HG03469 (cell line): ENCODE data around the gene AP5S1.
"Not testable (repeated sequence)": the region's sequence is repeated elsewhere in the genome, so short reads cannot be mapped to it uniquely, and the experiment has no call there.

Source experiments
- ATAC-seq: cut with Tn5 transposase; IDR thresholded peaks from one replicate; pipeline ENCODE4 v1.9.1; 2021; ENCODE audit warnings: mild to moderate bottlenecking, moderate library complexity, moderate number of reproducible peaks; ENCODE audit not compliant: unreplicated experiment

Gene AP5S1

DNA sequence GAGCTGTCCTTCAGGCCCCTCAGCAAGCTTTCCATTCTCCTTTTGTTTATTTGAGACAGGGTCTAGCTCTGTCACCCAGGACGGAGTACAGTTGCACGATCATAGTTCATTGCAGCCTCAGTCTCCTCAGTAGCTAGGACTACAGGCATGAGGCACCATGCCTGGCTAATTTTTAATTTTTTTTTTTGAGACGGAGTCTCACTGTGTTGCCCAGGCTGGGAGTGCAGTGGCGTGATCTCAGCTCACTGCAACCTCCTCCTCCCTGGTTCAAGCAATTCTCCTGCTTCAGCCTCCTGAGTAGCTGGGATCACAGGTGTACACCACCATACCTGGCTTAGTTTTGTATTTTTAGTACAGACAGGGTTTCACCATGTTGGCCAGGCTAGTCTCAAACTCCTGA is 31.1 kb upstream of the AP5S1 start:
- not testable (repeated sequence) for ATAC-seq

DNA sequence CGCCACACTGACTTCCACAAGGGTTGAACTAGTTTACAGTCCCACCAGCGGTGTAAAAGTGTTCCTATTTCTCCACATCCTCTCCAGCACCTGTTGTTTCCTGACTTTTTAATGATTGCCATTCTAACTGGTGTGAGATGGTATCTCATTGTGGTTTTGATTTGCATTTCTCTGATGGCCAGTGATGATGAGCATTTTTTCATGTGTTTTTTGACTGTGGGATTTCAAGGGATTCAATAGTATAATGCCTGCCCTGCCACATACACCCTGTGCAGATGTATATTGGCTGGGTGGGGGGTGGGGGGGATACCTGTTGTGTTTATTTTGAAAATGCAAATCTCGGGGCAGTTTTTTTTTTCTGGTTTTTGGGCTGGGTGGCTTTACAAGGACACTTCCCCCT is 26.2 kb upstream of the AP5S1 start:
- not testable (repeated sequence) for ATAC-seq

DNA sequence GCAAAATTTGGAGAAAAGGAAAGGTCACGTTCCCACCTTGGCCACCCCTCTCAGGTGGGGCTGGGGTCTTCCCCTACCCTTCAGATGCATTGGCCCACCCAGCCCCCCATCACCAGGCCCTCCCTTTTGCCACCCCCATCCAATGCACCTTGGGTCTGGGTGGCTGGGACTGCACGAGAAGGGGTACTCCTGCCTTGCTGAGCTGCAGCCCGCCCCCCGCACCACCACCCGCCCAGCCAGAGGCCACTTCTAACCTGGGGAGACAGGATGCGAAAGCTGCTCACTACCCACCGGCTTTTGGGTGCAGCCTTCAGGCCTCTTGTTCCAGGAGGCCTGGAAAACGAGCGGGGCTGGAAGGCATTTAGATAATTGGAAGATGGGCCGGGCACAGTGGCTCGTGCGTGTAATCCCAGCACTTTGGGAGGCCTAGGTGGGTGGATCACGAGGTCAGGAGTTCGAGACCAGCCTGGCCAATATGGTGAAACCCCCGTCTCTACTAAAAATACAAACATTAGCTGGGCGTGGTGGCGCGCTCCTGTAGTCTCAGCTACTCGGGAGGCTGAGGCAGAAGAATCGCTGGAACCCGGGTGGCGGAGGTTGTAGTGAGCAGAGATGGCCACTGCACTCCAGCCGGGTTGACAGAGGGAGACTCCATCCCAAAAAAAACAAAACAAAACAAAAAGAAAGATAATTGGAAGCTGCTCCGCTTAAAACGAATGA is 25.5 kb upstream of the AP5S1 start:
- ATAC-seq: no peak

DNA sequence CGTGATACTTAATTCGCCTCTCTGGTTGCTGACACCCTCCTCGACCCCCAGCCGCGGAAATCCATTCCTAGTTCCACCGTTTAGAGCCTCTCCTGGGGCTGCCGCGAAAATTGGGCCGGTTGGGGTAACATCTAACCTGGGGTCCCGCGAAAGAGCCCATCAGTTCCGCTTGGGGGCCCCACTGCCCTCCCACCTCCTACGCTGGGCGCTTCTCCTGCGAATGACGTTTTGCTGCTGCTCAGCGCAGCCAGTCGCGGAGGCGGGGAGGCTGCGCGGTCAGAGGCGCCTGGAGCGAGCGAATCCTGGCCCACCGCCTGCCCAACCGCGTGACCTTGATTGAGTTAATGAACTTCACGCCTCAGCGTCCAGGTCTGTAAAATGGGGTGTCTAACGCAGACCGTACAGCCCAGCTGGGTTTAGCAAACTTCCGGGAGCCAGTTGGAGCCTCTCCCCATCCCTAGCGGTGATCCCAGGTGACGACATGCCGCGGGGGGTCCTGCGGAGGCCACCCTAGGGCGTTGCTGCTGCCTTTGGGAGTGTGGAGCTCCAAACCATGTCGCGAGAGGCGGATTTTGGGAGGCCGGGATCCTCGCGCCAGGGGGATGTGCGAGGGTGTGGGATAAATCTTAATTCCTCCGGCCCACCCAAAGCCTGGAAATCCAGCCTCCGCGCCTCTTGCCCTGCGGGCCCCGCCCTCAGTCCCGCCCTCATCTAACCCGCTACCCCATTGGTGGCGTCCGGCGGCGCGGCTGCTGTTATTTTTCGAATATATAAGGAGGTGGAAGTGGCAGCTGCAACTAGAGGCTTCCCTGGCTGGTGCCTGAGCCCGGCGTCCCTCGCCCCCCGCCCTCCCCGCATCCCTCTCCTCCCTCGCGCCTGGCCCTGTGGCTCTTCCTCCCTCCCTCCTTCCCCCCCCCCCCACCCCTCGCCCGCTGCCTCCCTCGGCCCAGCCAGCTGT is 24.6 kb upstream of the AP5S1 start, which contains the start of gene CDC25B:
CDC25B (plus strand) TSS at position 800 of the 958 bp plus-strand sequence. CDS start 222 bp downstream, outside the sequence.
- ATAC-seq: peak; percentile 35

DNA sequence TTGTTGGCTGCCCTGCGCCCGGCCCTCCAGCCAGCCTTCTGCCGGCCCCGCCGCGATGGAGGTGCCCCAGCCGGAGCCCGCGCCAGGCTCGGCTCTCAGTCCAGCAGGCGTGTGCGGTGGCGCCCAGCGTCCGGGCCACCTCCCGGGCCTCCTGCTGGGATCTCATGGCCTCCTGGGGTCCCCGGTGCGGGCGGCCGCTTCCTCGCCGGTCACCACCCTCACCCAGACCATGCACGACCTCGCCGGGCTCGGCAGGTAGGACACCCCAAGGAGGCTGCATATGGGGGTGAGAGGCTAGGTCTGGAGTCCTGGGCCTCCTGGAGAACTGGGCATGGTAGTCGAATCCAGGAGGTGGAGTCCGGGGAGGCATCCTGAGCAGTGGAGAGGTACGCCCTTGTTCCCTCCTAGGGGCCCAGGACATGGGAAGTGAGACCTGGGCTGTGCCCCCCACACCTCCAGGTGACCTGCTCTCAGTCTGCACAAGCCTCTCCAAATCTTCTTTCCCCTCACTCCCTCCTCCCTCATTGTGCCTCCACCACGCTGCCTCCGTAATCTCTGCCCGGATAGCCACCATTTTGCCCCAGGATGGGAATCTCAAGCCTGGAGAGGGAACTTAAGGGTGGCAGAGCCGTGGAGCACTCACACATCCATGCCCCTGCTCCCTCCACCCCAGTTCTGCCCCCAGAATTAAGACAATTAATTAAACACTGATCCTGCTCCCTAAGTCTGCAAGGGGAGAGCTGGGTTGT is 23.7 kb upstream of the AP5S1 start:
- ATAC-seq: no peak

DNA sequence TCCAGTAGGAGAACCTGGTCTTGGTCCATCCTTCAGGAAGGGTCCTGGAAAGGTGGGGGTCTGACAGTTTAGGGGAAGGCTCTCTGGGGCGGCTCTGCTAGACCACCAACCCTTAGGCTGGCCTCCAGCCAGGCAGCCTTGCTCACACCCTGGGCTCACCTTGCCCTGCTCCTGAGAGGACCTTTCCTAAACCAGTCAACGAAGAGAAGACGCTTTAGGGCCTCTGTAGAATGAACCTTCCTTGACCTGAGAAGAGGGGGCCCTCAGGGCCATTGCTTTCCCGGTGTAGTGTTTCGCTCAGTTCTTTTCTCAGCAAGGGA is 23.2 kb upstream of the AP5S1 start:
- no peak for ATAC-seq

DNA sequence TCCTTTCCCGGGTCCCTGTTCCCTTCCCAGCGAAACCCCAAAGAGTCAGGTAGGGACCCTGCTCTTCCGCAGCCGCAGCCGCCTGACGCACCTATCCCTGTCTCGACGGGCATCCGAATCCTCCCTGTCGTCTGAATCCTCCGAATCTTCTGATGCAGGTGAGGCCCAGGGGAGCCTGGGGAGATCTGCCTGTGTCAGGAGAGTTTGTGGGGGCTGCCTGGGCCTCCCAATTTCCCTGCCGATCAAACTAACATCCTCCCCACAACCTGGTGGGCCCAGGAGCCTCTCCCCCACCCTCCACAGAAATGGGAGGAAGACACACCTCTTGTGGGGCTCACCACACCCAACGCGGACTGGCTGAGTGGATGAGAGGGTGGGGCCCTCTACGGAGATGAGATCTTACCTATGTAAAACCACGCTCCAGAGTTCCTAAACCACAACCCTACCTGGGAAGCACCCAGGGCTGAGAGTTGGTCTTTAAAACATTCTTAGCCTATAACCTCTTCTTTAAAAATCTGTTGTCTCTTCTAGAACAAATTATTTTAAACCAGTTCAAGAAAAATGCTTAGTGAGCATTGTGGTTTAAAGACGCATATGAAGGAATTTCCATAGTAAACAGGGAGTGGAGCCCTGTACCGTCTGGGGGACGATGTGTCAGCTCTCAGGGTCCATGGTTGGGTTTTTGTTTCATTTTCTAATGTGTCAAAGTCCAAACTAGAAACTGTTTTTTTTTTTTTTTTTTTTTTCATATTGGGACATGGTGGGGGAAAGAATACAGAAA is 22.6 kb upstream of the AP5S1 start:
- no peak for ATAC-seq

DNA sequence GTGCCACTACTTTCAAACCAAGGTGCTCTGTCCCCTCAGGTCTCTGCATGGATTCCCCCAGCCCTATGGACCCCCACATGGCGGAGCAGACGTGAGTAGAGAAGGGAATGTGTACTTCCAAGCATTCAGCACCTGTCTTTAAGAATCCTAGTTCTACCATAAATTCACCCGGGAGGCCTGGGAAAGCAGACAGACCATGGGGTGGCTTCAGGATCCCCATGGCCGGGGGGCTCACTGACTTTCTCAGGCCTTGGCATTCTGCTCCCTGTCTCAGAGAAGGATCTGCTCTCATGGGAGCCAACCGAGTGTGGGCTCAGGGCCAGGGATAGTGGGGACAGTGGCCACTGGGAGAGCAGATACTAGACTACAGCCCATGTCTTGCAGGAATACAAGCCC is 22.0 kb upstream of the AP5S1 start:
- ATAC-seq: no peak

DNA sequence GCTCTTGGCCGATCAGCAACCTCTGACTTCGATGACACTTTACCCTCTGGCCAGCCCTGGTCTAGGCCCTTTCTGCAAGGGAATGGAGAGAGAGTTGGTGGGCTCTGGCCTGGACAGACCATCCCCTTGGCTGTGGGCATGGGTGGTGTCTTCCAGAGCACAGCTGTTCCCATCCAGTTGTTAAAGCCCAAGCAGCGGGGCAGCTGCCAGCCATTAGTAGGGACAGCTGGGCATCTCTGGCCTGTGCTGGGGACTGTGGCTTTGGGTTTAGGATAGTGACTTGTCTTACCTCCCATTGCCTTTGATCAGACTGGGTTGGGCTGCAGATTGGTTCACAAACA is 21.5 kb upstream of the AP5S1 start:
- no peak for ATAC-seq

DNA sequence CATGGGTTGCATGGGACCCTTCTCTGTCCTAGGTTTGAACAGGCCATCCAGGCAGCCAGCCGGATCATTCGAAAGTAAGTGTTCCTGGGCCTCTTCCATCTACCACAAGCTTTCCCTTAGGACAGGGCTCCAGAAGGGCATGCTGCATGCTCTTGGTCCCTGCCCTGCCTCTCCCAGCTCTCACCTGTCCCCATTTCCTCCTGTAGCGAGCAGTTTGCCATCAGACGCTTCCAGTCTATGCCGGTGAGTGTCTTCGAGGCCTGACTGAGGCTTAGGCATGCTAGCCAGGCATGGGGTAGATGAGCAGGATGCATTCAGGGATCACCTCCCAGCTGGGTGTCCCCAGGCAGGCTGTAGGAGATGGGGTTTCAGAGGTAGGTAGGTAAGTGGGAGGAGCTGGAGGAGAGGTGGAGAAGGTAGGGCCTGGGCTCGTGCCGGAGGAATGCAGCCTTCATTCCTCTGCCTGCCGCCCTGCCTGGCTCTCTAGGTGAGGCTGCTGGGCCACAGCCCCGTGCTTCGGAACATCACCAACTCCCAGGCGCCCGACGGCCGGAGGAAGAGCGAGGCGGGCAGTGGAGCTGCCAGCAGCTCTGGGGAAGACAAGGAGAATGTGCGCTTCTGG is 20.0 kb upstream of the AP5S1 start:
- no peak for ATAC-seq

DNA sequence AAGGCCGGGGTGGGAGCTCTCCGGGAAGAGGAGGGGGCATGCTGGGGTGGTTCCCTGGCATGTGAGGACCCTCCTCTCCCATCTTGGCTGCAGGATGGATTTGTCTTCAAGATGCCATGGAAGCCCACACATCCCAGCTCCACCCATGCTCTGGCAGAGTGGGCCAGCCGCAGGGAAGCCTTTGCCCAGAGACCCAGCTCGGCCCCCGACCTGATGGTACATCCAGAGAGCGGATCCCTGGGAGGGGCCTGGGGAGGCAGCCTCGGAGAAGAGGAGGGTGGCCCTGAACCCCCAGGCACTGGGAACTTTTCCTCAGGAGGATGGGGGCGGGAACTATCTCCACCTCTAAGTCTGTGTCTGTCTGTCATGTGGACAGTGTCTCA is 19.5 kb upstream of the AP5S1 start:
- no peak for ATAC-seq

DNA sequence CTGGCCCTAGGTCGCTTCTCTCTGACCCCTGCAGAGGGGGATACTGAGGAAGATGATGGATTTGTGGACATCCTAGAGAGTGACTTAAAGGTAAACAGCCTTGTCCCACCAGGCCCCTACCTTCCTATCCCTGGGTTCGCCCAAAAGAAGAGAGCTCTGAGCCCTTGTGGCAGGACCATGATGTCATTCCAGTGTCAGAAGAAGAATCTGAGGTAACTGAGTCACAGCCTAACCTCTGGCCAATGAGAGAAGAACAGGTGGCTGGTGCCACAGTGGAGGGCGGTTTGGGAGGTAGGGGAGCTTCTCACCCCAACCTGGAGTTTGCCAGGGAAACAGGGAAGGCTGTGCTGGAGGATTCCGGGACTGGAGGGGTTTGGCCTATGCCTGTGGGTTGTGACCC is 19.0 kb upstream of the AP5S1 start:
- no peak for ATAC-seq

DNA sequence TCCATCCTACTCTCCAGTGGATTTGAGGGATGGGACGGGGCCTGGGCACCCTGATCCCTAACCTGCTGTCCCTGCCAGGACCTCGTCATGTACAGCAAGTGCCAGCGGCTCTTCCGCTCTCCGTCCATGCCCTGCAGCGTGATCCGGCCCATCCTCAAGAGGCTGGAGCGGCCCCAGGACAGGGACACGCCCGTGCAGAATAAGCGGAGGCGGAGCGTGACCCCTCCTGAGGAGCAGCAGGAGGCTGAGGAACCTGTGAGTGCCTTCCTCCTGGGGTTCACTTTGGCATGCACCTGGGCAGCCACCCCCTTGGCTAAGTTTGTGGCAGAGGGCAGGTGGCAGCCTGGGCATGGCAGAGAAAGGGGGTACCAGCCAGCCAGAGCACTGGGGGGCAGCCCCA is 18.5 kb upstream of the AP5S1 start:
- no peak for ATAC-seq

DNA sequence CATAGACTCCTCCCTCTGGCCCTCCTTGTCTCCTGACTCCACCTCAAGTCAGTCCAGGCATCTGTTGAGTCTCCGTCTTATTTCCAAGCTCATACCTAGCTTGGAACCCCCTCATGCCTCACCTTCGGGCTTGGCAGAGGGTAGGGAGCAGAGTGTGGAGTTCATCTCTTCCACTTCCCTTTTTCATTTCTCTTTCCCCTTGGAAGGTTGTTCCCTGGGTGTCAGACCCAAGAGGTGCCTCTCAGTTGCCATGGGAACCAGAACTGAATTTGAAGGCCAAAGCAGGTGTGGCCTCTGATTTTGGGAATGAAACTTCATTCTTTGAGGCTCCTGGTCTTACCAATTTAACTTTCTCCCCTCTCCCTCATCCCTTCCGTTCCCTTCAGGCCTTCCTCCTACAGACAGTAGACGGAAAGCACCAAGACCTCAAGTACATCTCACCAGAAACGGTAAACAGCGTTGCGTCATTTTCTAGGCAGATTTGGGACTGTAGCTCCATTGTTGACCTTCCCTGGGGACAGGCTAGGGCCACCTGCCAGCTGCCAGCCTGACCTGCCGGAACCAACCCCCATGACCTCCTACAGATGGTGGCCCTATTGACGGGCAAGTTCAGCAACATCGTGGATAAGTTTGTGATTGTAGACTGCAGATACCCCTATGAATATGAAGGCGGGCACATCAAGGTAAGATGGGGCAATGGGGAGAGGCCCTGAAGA is 17.7 kb upstream of the AP5S1 start:
- no peak for ATAC-seq

DNA sequence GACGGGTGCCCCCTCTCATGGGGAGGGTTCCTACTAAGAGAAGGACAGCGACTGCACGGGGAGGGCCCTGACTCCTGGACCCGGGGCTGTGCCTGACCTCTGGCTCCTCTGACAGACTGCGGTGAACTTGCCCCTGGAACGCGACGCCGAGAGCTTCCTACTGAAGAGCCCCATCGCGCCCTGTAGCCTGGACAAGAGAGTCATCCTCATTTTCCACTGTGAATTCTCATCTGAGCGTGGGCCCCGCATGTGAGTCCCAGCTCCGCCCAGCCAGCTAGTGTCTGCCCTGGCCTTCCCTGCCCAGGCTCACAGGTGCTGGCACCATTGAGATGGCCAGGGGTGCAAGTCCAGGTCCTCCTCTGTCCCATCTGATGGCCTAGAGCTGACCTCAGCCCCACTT is 17.1 kb upstream of the AP5S1 start:
- no peak for ATAC-seq

DNA sequence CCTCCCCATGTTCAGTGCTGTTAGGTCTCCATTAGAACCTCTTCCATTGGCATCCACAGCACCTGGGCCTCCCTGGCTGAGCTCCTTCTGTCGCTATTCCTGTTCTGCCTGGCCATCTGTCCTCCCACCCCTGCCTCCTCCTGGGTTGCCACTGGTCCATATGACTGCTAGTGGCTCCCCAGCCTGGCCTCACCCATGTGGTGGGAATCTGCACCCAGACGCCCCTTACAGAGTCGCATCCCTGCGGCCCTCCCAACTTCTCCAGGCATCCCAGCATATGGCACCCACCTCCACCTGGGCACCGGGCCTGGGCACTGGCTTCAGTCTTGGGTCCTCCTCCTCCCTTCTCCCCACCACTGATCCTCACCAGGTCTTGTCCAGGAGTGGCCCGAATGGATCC is 16.5 kb upstream of the AP5S1 start:
- ATAC-seq: no peak

DNA sequence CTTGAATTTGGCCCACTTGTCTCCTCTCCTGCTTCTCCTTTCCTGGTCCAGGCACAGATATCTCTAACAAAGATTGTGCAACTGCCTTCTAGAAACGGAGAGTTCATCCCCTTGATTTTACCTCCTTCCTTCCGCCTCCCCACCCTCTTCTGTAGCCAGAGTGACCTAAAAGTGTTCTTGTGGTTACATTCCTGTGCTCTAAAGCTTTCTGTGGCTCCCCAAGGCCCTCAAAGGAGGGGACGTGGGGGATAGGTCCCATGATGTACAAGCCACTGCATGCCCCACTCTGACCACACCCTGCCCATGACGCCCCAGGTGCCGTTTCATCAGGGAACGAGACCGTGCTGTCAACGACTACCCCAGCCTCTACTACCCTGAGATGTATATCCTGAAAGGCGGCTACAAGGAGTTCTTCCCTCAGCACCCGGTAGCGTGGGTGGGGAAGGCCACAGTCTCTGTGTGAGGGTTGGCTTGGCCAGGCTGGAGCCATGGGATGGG is 16.0 kb upstream of the AP5S1 start:
- ATAC-seq: no peak

DNA sequence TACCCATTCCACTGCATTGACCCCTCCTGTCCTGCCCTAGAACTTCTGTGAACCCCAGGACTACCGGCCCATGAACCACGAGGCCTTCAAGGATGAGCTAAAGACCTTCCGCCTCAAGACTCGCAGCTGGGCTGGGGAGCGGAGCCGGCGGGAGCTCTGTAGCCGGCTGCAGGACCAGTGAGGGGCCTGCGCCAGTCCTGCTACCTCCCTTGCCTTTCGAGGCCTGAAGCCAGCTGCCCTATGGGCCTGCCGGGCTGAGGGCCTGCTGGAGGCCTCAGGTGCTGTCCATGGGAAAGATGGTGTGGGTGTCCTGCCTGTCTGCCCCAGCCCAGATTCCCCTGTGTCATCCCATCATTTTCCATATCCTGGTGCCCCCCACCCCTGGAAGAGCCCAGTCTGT is 15.6 kb upstream of the AP5S1 start:
- ATAC-seq: no peak

DNA sequence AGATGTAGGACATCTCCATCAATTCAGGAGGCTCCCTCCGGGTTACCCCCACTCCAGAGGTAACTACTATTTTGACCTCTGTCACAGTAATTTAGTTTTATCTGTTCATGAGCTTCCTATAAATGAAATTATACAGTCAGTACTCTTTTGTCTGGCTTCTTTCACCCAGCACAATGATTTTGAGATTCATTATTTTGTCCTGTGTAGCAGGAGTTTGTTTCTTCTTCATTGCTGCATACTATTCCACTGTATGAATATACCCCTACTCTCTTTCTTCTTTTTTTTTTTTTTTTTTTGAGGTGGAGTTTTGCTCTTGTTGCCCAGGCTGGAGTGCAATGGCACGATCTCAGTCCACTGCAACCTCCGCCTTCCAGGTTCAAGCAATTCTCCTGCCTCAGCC is 11.8 kb upstream of the AP5S1 start:
- ATAC-seq: no peak
